DND-41 (cell line): ENCODE results near the gene P3H4.

Source experiments
- ATAC-seq: fragments of 200-7000 bp; cut with Tn5 transposase; 3 replicates; pipeline ENCODE4 v1.9.1; 2021; ENCODE audit warnings: low read depth; ENCODE audit not compliant: insufficient read depth
- DNase-seq: peaks from one replicate; pipeline ENCODE4 v3.0.0-alpha.2; 2020
- H2AFZ ChIP-seq: 2 replicates; pipeline ENCODE4 v1.6.0; 2012; ENCODE audit warnings: low read depth, low read length
- H3K27ac ChIP-seq: 2 replicates; pipeline ENCODE4 v1.5.1; 2012; ENCODE audit warnings: low read length, inconsistent platforms
- H3K27me3 ChIP-seq: fragments of 200-600 bp; sonication (generic); 2 replicates; pipeline ENCODE4 v1.6.0; 2012; ENCODE audit warnings: low read length, mild to moderate bottlenecking, inconsistent platforms; ENCODE audit not compliant: insufficient read depth, poor library complexity
- H3K36me3 ChIP-seq: 2 replicates; pipeline ENCODE4 v1.5.1; 2012; ENCODE audit warnings: low read length, inconsistent platforms; ENCODE audit not compliant: insufficient read depth
- H3K4me1 ChIP-seq: 2 replicates; pipeline ENCODE4 v1.5.1; 2012; ENCODE audit warnings: mild to moderate bottlenecking, low read length; ENCODE audit not compliant: insufficient read depth
- H3K4me2 ChIP-seq: 2 replicates; pipeline ENCODE4 v1.6.0; 2012; ENCODE audit warnings: mild to moderate bottlenecking, moderate library complexity, low read length, inconsistent platforms; ENCODE audit not compliant: insufficient read depth
- H3K4me3 ChIP-seq, 2 experiments: fragments of 200-600 bp in 1 of 2; shearing (Covaris generic) in 1 of 2; 2 replicates each; pipeline ENCODE4 v1.5.1; 2012 to 2016; ENCODE audit warnings: inconsistent platforms in 2 of 2, low read length in 2 of 2, mild to moderate bottlenecking in 2 of 2, low read depth in 1 of 2, moderate library complexity in 1 of 2
- H3K79me2 ChIP-seq: 2 replicates; pipeline ENCODE4 v1.6.0; 2012; ENCODE audit warnings: low read length, inconsistent platforms; ENCODE audit not compliant: insufficient read depth
- H3K9ac ChIP-seq: 2 replicates; pipeline ENCODE4 v1.6.0; 2012; ENCODE audit warnings: low read depth, mild to moderate bottlenecking, inconsistent platforms, low read length, moderate library complexity
- H3K9me3 ChIP-seq: 2 replicates; pipeline ENCODE4 v1.5.1; 2012; ENCODE audit warnings: low read length, moderate library complexity, mild to moderate bottlenecking, inconsistent platforms; ENCODE audit not compliant: insufficient read depth, severe bottlenecking
- H4K20me1 ChIP-seq: 2 replicates; pipeline ENCODE4 v1.6.0; 2012; ENCODE audit warnings: low read length; ENCODE audit not compliant: insufficient read depth
- CTCF ChIP-seq: IDR thresholded peaks from 2 replicates; pipeline ENCODE4 v1.5.1; 2012; ENCODE audit warnings: borderline replicate concordance, low read length, moderate library complexity, mild to moderate bottlenecking; ENCODE audit not compliant: poor library complexity, severe bottlenecking; ENCODE audit errors: extremely low read depth
- EZH2 ChIP-seq: IDR thresholded peaks from 3 replicates; pipeline ENCODE4 v1.6.1; 2012; ENCODE audit warnings: borderline replicate concordance, low read depth, mild to moderate bottlenecking, moderate library complexity, low read length, inconsistent platforms; ENCODE audit not compliant: severe bottlenecking

The P3H4 gene

GRCh38 chr17:41797377-41797776, 14.4 kb downstream of the P3H4 start:
- Histone ChIP-seq H3K27ac (no peak overlapping the region), H3K9me3 (no peaks in the 10 kb centered on the region), H3K4me1 (peaks cover 4% of the 10 kb centered on the region), H3K36me3 (no peaks in the 10 kb centered on the region), H3K4me3 (no peak overlapping the region), H2AFZ (no peak overlapping the region), H3K4me2 (no peak overlapping the region), H4K20me1 (no peaks in the 10 kb centered on the region), H3K9ac (no peak overlapping the region), H3K27me3 (no peaks in the 10 kb centered on the region), H3K79me2 (no peaks in the 10 kb centered on the region)
- TF ChIP-seq EZH2 (no peak), CTCF (no peak)
- DNase-seq (no peak), ATAC-seq (no peak)

GRCh38 chr17:41796121-41796895, 15.4 kb downstream of the P3H4 start:
- no peak for ATAC-seq
- Histone ChIP-seq H4K20me1 (no peaks in the 10 kb centered on the region), H3K36me3 (no peaks in the 10 kb centered on the region), H3K4me3 (no peak overlapping the region), H3K9me3 (no peaks in the 10 kb centered on the region), H3K4me2 (no peak overlapping the region), H3K27ac (no peak overlapping the region), H3K9ac (no peak overlapping the region), H3K79me2 (no peaks in the 10 kb centered on the region), H2AFZ (no peak overlapping the region), H3K4me1 (peaks cover 1% of the 10 kb centered on the region), H3K27me3 (no peaks in the 10 kb centered on the region)
- TF ChIP-seq CTCF (no peak), EZH2 (no peak)
- DNase-seq, result no peak

- no peak overlapping the region for H2AFZ ChIP-seq
- no peaks in the 10 kb centered on the region for H3K27me3 ChIP-seq
- no peak overlapping the region for H3K9ac ChIP-seq
- TF ChIP-seq CTCF (no peak), EZH2 (no peak)
- no peak overlapping the region for H3K4me3 ChIP-seq
- H3K4me1 ChIP-seq, result no peaks in the 10 kb centered on the region
- H3K36me3 ChIP-seq, result no peaks in the 10 kb centered on the region
- no peaks in the 10 kb centered on the region for H3K9me3 ChIP-seq
- no peak overlapping the region for H3K4me2 ChIP-seq
- ATAC-seq (no peak), DNase-seq (no peak)
- no peaks in the 10 kb centered on the region for H3K79me2 ChIP-seq
- H3K27ac ChIP-seq, result no peak overlapping the region
- no peaks in the 10 kb centered on the region for H4K20me1 ChIP-seq
Measured at GRCh38 chr17:41794540-41794975, 17.2 kb downstream of the P3H4 start.
